HEK293 (cell line): ENCODE data around the gene ROBO1.

Source experiments
- CTCF ChIA-PET: fragments of 350-600 bp; formaldehyde crosslinking; extraction: SDS; loops from one replicate; lab custom pipeline; 2021; ENCODE audit warnings: antibody characterized with exemption; lab: Yijun Ruan, JAX
- POLR2A ChIA-PET: fragments of 300-600 bp; formaldehyde crosslinking; extraction: SDS; loops from one replicate; lab custom pipeline; 2020; ENCODE audit warnings: antibody characterized with exemption, inconsistent platforms; lab: Yijun Ruan, JAX
- H3K27ac ChIP-seq: fragments of 200-500 bp; sonication (Bioruptor generic); 2 replicates; pipeline ENCODE4 v1.5.1; 2014; ENCODE audit warnings: low read depth, low read length, control low read depth, inconsistent platforms; ENCODE audit errors: extremely low read depth
- H3K36me3 ChIP-seq, 2 experiments: fragments of 200-500 bp in 1 of 2; sonication (Bioruptor generic) in 1 of 2; 1 replicate in 1 of 2; 2 replicates in 1 of 2; pipeline ENCODE4 v1.5.1; 2014 to 2017; ENCODE audit warnings: inconsistent platforms in 2 of 2, low read length in 2 of 2; ENCODE audit not compliant: control insufficient read depth in 2 of 2, insufficient read depth in 1 of 2
- H3K4me1 ChIP-seq: fragments of 200-500 bp; sonication (Bioruptor generic); 2 replicates; pipeline ENCODE4 v1.5.1; 2014; ENCODE audit warnings: mild to moderate bottlenecking, low read length, inconsistent platforms; ENCODE audit not compliant: control insufficient read depth, insufficient read depth
- H3K4me3 ChIP-seq: 2 replicates; pipeline ENCODE4 v1.5.1; 2011; ENCODE audit warnings: low read depth, mild to moderate bottlenecking, control low read depth, low read length, moderate library complexity
- H3K9me3 ChIP-seq: fragments of 200-500 bp; sonication (Bioruptor generic); 2 replicates; pipeline ENCODE4 v1.5.1; 2014; ENCODE audit warnings: low read depth, low read length, inconsistent platforms; ENCODE audit not compliant: control insufficient read depth, insufficient read depth
- SP7 ChIP-seq: fragments of 450-650 bp; formaldehyde crosslinking; IDR thresholded peaks from 2 replicates; pipeline ENCODE4 v1.5.1; 2016; ENCODE audit warnings: missing biosample characterization, missing genetic modification characterization
- TRIM28 ChIP-seq: IDR thresholded peaks from 2 replicates; pipeline ENCODE4 v1.6.1; 2011; ENCODE audit warnings: low read length, control low read depth, borderline replicate concordance
- ZBTB10 ChIP-seq: fragments of 450-650 bp; formaldehyde crosslinking; IDR thresholded peaks from 2 replicates; pipeline ENCODE4 v1.5.1; 2016; ENCODE audit warnings: missing biosample characterization, missing genetic modification characterization
- ZBTB11 ChIP-seq: fragments of 450-650 bp; formaldehyde crosslinking; conservative IDR thresholded peaks from 2 replicates; pipeline ENCODE4 v1.5.1; 2016; ENCODE audit warnings: low read depth, missing biosample characterization, missing genetic modification characterization
- ZEB2 ChIP-seq: fragments of 450-650 bp; formaldehyde crosslinking; IDR thresholded peaks from 2 replicates; pipeline ENCODE4 v1.5.1; 2016; ENCODE audit warnings: missing biosample characterization, missing genetic modification characterization
- ZFP69B ChIP-seq: fragments of 450-650 bp; formaldehyde crosslinking; IDR thresholded peaks from 2 replicates; pipeline ENCODE4 v1.5.1; 2016; ENCODE audit warnings: missing biosample characterization, missing genetic modification characterization
- ZNF146 ChIP-seq: fragments of 450-650 bp; formaldehyde crosslinking; IDR thresholded peaks from 2 replicates; pipeline ENCODE4 v1.5.1; 2016; ENCODE audit warnings: missing biosample characterization, missing genetic modification characterization
- ZNF155 ChIP-seq: fragments of 450-650 bp; formaldehyde crosslinking; IDR thresholded peaks from 2 replicates; pipeline ENCODE4 v1.5.1; 2016; ENCODE audit warnings: missing biosample characterization, missing genetic modification characterization
- ZNF311 ChIP-seq: fragments of 450-650 bp; formaldehyde crosslinking; IDR thresholded peaks from 2 replicates; pipeline ENCODE4 v1.5.1; 2017; ENCODE audit warnings: missing biosample characterization, missing genetic modification characterization, borderline replicate concordance
- ZNF362 ChIP-seq: fragments of 450-650 bp; formaldehyde crosslinking; IDR thresholded peaks from 2 replicates; pipeline ENCODE4 v1.5.1; 2016; ENCODE audit warnings: missing biosample characterization, missing genetic modification characterization
- ZNF473 ChIP-seq: fragments of 450-650 bp; formaldehyde crosslinking; IDR thresholded peaks from 2 replicates; pipeline ENCODE4 v1.5.1; 2017; ENCODE audit warnings: missing biosample characterization, missing genetic modification characterization
- ZNF513 ChIP-seq: fragments of 450-650 bp; IDR thresholded peaks from 2 replicates; pipeline ENCODE4 v1.5.1; 2018; ENCODE audit warnings: missing biosample characterization, missing genetic modification characterization
- ZNF560 ChIP-seq: fragments of 450-650 bp; formaldehyde crosslinking; IDR thresholded peaks from 2 replicates; pipeline ENCODE4 v1.5.1; 2017; ENCODE audit warnings: missing biosample characterization, missing genetic modification characterization, borderline replicate concordance
- ZNF580 ChIP-seq: fragments of 450-650 bp; formaldehyde crosslinking; IDR thresholded peaks from 2 replicates; pipeline ENCODE4 v1.5.1; 2016; ENCODE audit warnings: missing biosample characterization, missing genetic modification characterization
- ZNF768 ChIP-seq: fragments of 450-650 bp; formaldehyde crosslinking; IDR thresholded peaks from 2 replicates; pipeline ENCODE4 v1.5.1; 2018; ENCODE audit warnings: missing biosample characterization, mild to moderate bottlenecking, missing genetic modification characterization

The ROBO1 gene

GRCh38 chr3:79001255-79001654, 766.5 kb downstream of the ROBO1 start:
- Histone ChIP-seq H3K4me1 (peaks cover 25% of the 10 kb centered on the region), H3K27ac (no peak overlapping the region), H3K4me3 (no peak overlapping the region), H3K36me3 (no peaks in the 10 kb centered on the region)
- CTCF ChIA-PET, result interaction anchor here (1.2 to 1.5 kb wide), 2 partner anchors 10 to 15 kb away, joined by 3 to 4 read pairs; no protein-coding TSS in a partner anchor
- TF ChIP-seq ZNF560 (tag by site-specific recombination) (no peak), TRIM28 (no peak), ZNF473 (tag by site-specific recombination) (no peak), ZNF513 (tag by site-specific recombination) (no peak), ZBTB10 (tag by site-specific recombination) (no peak), ZEB2 (no peak), ZBTB11 (tag by site-specific recombination) (no peak), ZNF768 (tag by site-specific recombination) (no peak), SP7 (tag by site-specific recombination) (no peak), ZNF362 (tag by site-specific recombination) (no peak)
- TF ChIP-seq, all 188 proteins: peak for 0
- POLR2A ChIA-PET, result no interaction called here
- no peaks in the 10 kb centered on the region for H3K9me3 ChIP-seq

- H3K4me3 ChIP-seq, result no peak overlapping the region
- ChIA-PET CTCF (no interaction called here), POLR2A (no interaction called here)
- peaks cover 18% of the 10 kb centered on the region for H3K4me1 ChIP-seq
- H3K9me3 ChIP-seq, result no peaks in the 10 kb centered on the region
- no peaks in the 10 kb centered on the region for H3K36me3 ChIP-seq
- TF ChIP-seq ZFP69B (tag by site-specific recombination) (no peak), ZNF155 (tag by site-specific recombination) (no peak), ZNF146 (tag by site-specific recombination) (peak; percentile 92), ZNF311 (tag by site-specific recombination) (no peak), ZNF580 (tag by site-specific recombination) (peak; percentile 68)
- H3K27ac ChIP-seq, result no peak overlapping the region
Observed at GRCh38 chr3:78999139-78999538, 768.7 kb downstream of the ROBO1 start.
